Hepatocyte (in vitro differentiated cells): ENCODE measurements around the gene MSL3B.

Source experiments
- DNase-seq: peaks from one replicate; pipeline ENCODE4 v3.0.0-alpha.2; 2016; ENCODE audit warnings: low spot score
- H2AFZ ChIP-seq: fragments of 200-600 bp; sonication (generic); 2 replicates; pipeline ENCODE4 v1.6.0; 2016; ENCODE audit warnings: antibody characterized with exemption, mild to moderate bottlenecking
- H3K27ac ChIP-seq: fragments of 200-600 bp; sonication (generic); 2 replicates; pipeline ENCODE4 v1.5.1; 2016; ENCODE audit warnings: mild to moderate bottlenecking
- H3K27me3 ChIP-seq: fragments of 200-600 bp; sonication (generic); 2 replicates; pipeline ENCODE4 v1.6.1; 2016
- H3K36me3 ChIP-seq: fragments of 200-600 bp; sonication (generic); replicated peaks from 2 replicates; pipeline ENCODE4 v1.5.1; 2016; ENCODE audit warnings: low read depth; ENCODE audit not compliant: insufficient read depth
- H3K4me1 ChIP-seq: fragments of 200-600 bp; sonication (generic); 2 replicates; pipeline ENCODE4 v1.5.1; 2016; ENCODE audit warnings: mild to moderate bottlenecking, moderate library complexity; ENCODE audit not compliant: insufficient read depth
- H3K4me2 ChIP-seq: fragments of 200-600 bp; sonication (generic); 2 replicates; pipeline ENCODE4 v1.6.0; 2016
- H3K4me3 ChIP-seq: fragments of 200-600 bp; sonication (generic); 2 replicates; pipeline ENCODE4 v1.5.1; 2016; ENCODE audit warnings: mild to moderate bottlenecking
- H3K79me2 ChIP-seq: fragments of 200-600 bp; sonication (generic); 2 replicates; pipeline ENCODE4 v1.6.0; 2017; ENCODE audit warnings: mild to moderate bottlenecking
- H3K9me2 ChIP-seq: fragments of 200-600 bp; sonication (generic); replicated peaks from 2 replicates; pipeline ENCODE4 v1.6.0; 2017; ENCODE audit warnings: mild to moderate bottlenecking; ENCODE audit not compliant: insufficient read depth
- H3K9me3 ChIP-seq: fragments of 200-600 bp; sonication (generic); 2 replicates; pipeline ENCODE4 v1.5.1; 2016; ENCODE audit warnings: low read depth, mild to moderate bottlenecking
- H4K20me1 ChIP-seq: fragments of 200-600 bp; sonication (generic); 2 replicates; pipeline ENCODE4 v1.6.0; 2016; ENCODE audit warnings: mild to moderate bottlenecking; ENCODE audit not compliant: insufficient read depth, poor library complexity, severe bottlenecking
- CTCF ChIP-seq: fragments of 200-600 bp; sonication (generic); IDR thresholded peaks from 2 replicates; pipeline ENCODE4 v1.5.1; 2016; ENCODE audit warnings: antibody characterized with exemption, mild to moderate bottlenecking; ENCODE audit not compliant: poor library complexity
- EZH2 ChIP-seq: fragments of 200-600 bp; sonication (generic); IDR thresholded peaks from 2 replicates; pipeline ENCODE4 v1.6.1; 2016; ENCODE audit warnings: antibody characterized with exemption, mild to moderate bottlenecking, borderline replicate concordance
- EZH2phosphoT487 ChIP-seq: fragments of 200-600 bp; sonication (generic); IDR thresholded peaks from one replicate; pipeline ENCODE4 v1.6.1; 2018; ENCODE audit warnings: antibody characterized with exemption, mild to moderate bottlenecking, low read depth, moderate library complexity; ENCODE audit not compliant: unreplicated experiment, severe bottlenecking
- WGBS: methylation state at CpG from one replicate; pipeline ENCODE4 v1.1.6; 2016; ENCODE audit warnings: low lambda C conversion rate; ENCODE audit errors: missing lambda C conversion rate; 5-methylcytosine and 5-hydroxymethylcytosine counted together

The MSL3B gene

DNA sequence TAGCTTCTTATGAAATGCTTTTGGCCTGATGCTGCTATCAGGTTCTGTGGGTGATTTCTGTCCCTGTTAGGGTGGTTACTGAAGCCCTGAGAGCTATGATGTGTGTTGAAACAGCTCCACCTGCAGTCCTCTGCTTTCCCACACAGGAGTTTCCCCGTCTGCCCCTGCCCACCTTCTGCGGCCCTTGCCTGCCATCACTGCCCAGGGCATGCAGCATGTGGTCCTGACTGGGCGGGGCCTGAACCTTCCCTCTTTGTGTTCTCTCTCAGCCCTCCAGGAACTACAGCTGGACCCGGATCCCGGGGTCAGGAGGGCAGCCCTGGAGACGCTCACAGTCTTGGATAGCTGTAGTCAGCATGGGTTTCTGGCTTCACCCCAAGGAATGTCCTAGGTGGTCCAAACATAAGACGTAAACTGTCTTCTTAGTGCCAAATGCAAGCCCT lies 35.3 kb downstream of the MSL3B start:
- H3K4me3 ChIP-seq = no peak overlapping the region
- DNase-seq = peak; percentile 65

DNA sequence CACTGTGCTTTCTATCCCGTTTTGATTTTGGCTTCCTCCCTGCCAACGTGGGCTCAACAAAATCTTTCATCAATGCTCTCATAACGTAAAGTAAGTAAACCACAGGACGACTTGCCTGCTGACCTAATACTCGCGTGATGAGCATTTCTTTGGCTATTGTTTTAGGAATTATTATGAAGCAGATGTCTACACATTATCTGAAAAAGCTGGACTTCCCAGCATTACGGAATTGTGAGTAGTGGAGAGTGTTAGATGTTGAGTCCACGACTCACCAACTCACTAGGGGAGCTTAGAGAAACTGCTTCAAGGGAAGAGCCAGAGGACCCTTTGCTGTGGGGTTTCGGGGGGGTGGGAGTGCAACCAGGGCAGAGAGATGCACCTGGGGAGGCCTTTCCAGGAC lies 35.8 kb downstream of the MSL3B start:
- Histone ChIP-seq H3K27me3 (no peaks in the 10 kb centered on the region), H4K20me1 (no peaks in the 10 kb centered on the region), H3K27ac (no peak overlapping the region), H3K9me3 (no peaks in the 10 kb centered on the region), H3K4me1 (peaks cover 5% of the 10 kb centered on the region), H2AFZ (no peak overlapping the region), H3K79me2 (peaks cover 7% of the 10 kb centered on the region), H3K9me2 (no peaks in the 10 kb centered on the region), H3K4me2 (no peak overlapping the region), H3K36me3 (no peaks in the 10 kb centered on the region), H3K4me3 (no peak overlapping the region)
- no peak for DNase-seq
- WGBS = 76% methylated on average over 9 of the region's 9 CpGs
- TF ChIP-seq EZH2phosphoT487 = no peak
- no peak for TF ChIP-seq CTCF
- TF ChIP-seq EZH2 = no peak

More for the DNA sequence above, 35.3 kb downstream of the MSL3B start:
- H4K20me1 ChIP-seq = no peaks in the 10 kb centered on the region
- H3K36me3 ChIP-seq = no peaks in the 10 kb centered on the region
- H3K9me2 ChIP-seq = no peaks in the 10 kb centered on the region
- H3K9me3 ChIP-seq = no peaks in the 10 kb centered on the region
- peaks cover 5% of the 10 kb centered on the region for H3K4me1 ChIP-seq
- peaks cover 12% of the 10 kb centered on the region for H3K79me2 ChIP-seq
- peak; percentile 62 for TF ChIP-seq CTCF
- no peak for TF ChIP-seq EZH2
- H2AFZ ChIP-seq = no peak overlapping the region
- H3K4me2 ChIP-seq = no peak overlapping the region
- no peaks in the 10 kb centered on the region for H3K27me3 ChIP-seq
- H3K27ac ChIP-seq = no peak overlapping the region
- 55% methylated on average over 7 of the region's 7 CpGs for WGBS

GRCh38 chr2:233831861-233832260 lies 36.3 kb downstream of the MSL3B start:
- Histone ChIP-seq H3K27me3 (no peaks in the 10 kb centered on the region), H3K4me3 (no peak overlapping the region), H3K9me2 (no peaks in the 10 kb centered on the region), H4K20me1 (no peaks in the 10 kb centered on the region), H3K9me3 (no peaks in the 10 kb centered on the region), H3K4me1 (peaks cover 5% of the 10 kb centered on the region), H3K4me2 (no peak overlapping the region), H2AFZ (no peak overlapping the region), H3K27ac (no peak overlapping the region), H3K36me3 (no peaks in the 10 kb centered on the region), H3K79me2 (peaks cover 3% of the 10 kb centered on the region)
- WGBS = 96% methylated on average over 6 of the region's 6 CpGs
- DNase-seq = no peak
- TF ChIP-seq EZH2 = no peak
- no peak for TF ChIP-seq CTCF
- TF ChIP-seq EZH2phosphoT487 = no peak
